GM23338 (cell line): ENCODE results near the gene TFAP2A.
A peak's percentile ranks its signal among the peaks of the same experiment; 100 is the strongest.

Source experiments
- CREB1 ChIP-seq: fragments of 250-450 bp; sonication (Bioruptor Pico); IDR thresholded peaks from 2 replicates; pipeline ENCODE4 v1.5.0; 2020; ENCODE audit warnings: low read depth, mild to moderate bottlenecking, moderate library complexity
- CTCF ChIP-seq, 2 experiments: fragments of 200-600 bp in 1 of 2; sonication (generic) in 1 of 2; conservative IDR thresholded peaks; 2 replicates each; pipeline versions ENCODE4 v1.5.1 to v1.6.1; 2016 to 2017; ENCODE audit warnings: antibody characterized with exemption in 2 of 2, low read depth in 2 of 2, mild to moderate bottlenecking in 2 of 2, moderate library complexity in 1 of 2
- ETS1 ChIP-seq: IDR thresholded peaks from 2 replicates; pipeline ENCODE4 v1.6.1; 2016; ENCODE audit warnings: antibody characterized with exemption
- EZH2 ChIP-seq: fragments of 200-600 bp; sonication (generic); IDR thresholded peaks from one replicate; pipeline ENCODE4 v1.8.0; 2017; ENCODE audit warnings: antibody characterized with exemption, mild to moderate bottlenecking, low read depth; ENCODE audit not compliant: unreplicated experiment
- EZH2phosphoT487 ChIP-seq: fragments of 200-600 bp; sonication (generic); IDR thresholded peaks from one replicate; pipeline ENCODE4 v1.8.1; 2018; ENCODE audit warnings: antibody characterized with exemption; ENCODE audit not compliant: unreplicated experiment
- POLR2AphosphoS5 ChIP-seq: IDR thresholded peaks from 2 replicates; pipeline ENCODE4 v1.6.1; 2016; ENCODE audit warnings: antibody characterized with exemption, low read depth
- ZNF114 ChIP-seq: fragments of 250-450 bp; sonication (Bioruptor Pico); IDR thresholded peaks from 2 replicates; pipeline ENCODE4 v1.5.0; 2020; ENCODE audit warnings: mild to moderate bottlenecking, moderate library complexity

- no peak for TF ChIP-seq EZH2
- TF ChIP-seq CTCF (conservative IDR thresholded peaks at IDR 0.05; ENCODE audit: low read depth in 2 of 2) = no peak
- TF ChIP-seq ZNF114 (CRISPR knock-in tag) = no peak
- peak; percentile 28 for TF ChIP-seq EZH2phosphoT487
- TF ChIP-seq POLR2AphosphoS5 = no peak
- no peak for TF ChIP-seq ETS1
- TF ChIP-seq CREB1 (CRISPR knock-in tag) = 0 out of 2 replicates have a peak, but pooled peaks have one; percentile 15
These were observed 2.2 kb downstream of the TFAP2A start for GRCh38 chr6:10412461-10413261.
